HG03520 (cell line): Measurements from ENCODE around the gene CLDN14.

Source experiments
- ATAC-seq: cut with Tn5 transposase; IDR thresholded peaks from one replicate; pipeline ENCODE4 v1.9.1; 2021; ENCODE audit warnings: mild to moderate bottlenecking, moderate library complexity; ENCODE audit not compliant: unreplicated experiment

The CLDN14 gene

GRCh38 chr21:36479415-36480402 lies at the start of gene CLDN14:
Gene CLDN14, minus strand, starts transcription at chr21:36480122. Its CDS starts 18,427 bp downstream, at chr21:36461695.
- ATAC-seq, result no peak

GRCh38 chr21:36528716-36529115 lies 48.8 kb upstream of the CLDN14 start:
- ATAC-seq, result no peak

- no peak for ATAC-seq
Measured at GRCh38 chr21:36527317-36527716, 47.4 kb upstream of the CLDN14 start.

GRCh38 chr21:36526104-36526503 lies 46.2 kb upstream of the CLDN14 start:
- no peak for ATAC-seq

- no peak for ATAC-seq
Measured at GRCh38 chr21:36524477-36524876, 44.6 kb upstream of the CLDN14 start.

GRCh38 chr21:36522219-36522808 lies 42.4 kb upstream of the CLDN14 start:
- ATAC-seq, result no peak

- no peak for ATAC-seq
Measured at GRCh38 chr21:36518883-36519492, 39.1 kb upstream of the CLDN14 start.

- ATAC-seq, result no peak
Measured at GRCh38 chr21:36517366-36518075, 37.6 kb upstream of the CLDN14 start.

- ATAC-seq, result no peak
Measured at GRCh38 chr21:36516281-36516680, 36.4 kb upstream of the CLDN14 start.

- ATAC-seq, result no peak
Measured at GRCh38 chr21:36513430-36513829, 33.5 kb upstream of the CLDN14 start.

- ATAC-seq, result no peak
Measured at GRCh38 chr21:36512971-36513370, 33.0 kb upstream of the CLDN14 start.

- ATAC-seq, result no peak
Measured at GRCh38 chr21:36511484-36512220, 31.7 kb upstream of the CLDN14 start.

GRCh38 chr21:36510911-36511310 lies 31.0 kb upstream of the CLDN14 start:
- no peak for ATAC-seq

- ATAC-seq, result no peak
Measured at GRCh38 chr21:36509973-36510664, 30.2 kb upstream of the CLDN14 start.

- ATAC-seq, result no peak
Measured at GRCh38 chr21:36508948-36509347, 29.0 kb upstream of the CLDN14 start.

GRCh38 chr21:36507397-36508018 lies 27.6 kb upstream of the CLDN14 start:
- no peak for ATAC-seq

- ATAC-seq, result no peak
Measured at GRCh38 chr21:36506482-36506881, 26.6 kb upstream of the CLDN14 start.

GRCh38 chr21:36504067-36505058 lies 24.4 kb upstream of the CLDN14 start:
- ATAC-seq, result no peak
